Stimulated activated CD8-positive, alpha-beta memory T cell treated with anti-CD3 and anti-CD28 coated beads, Interleukin-15, amount 100 ng/mL, for 48 hours (primary cell): ENCODE results near the gene CHST3.

Experiments
- DNase-seq, 2 donors: peaks; one replicate each; pipeline ENCODE4 v3.0.0-alpha.2; 2020; ENCODE audit warnings: low read depth in 2 of 2

CHST3 gene

DNA sequence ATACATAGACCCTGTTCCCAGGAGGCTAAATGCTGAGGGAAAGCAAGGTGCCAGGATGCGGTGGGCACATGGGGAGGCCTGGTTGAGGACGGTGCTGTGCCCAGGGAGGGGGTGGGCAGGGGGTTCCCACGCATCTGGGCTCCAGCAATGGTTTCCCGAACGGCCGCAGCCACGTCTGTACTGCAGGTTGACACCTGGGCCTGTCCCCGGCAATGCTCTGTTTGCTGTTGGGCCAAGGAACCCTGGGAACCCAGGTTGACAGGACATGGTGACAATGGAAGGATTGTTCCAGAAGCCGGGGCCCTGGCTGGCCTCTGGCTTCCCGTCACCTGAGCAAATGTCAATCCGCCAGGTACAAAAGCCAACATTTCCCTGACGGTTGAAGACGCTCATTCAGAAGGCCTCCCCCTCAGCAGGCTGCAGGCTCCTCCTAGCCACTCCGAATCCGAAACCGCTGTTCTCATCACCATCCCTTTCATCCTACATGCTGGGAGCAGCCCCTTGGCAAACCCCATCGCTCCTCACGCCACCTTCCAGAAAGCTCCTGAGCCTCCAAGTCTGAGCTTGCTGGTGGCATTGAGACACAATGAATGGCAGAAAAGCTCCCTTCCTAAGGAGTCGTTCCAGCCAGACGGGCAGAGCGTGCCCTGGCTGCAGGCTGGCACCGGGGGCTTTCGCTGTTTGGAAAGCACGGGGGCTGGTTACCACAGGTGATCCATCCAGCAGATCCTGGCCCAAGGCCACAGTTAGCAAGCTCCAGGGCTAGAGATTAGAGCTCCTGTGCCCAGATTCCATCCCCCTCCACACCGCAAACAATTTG lies 92.9 kb downstream of the CHST3 start:
- DNase-seq, result no peak

DNA sequence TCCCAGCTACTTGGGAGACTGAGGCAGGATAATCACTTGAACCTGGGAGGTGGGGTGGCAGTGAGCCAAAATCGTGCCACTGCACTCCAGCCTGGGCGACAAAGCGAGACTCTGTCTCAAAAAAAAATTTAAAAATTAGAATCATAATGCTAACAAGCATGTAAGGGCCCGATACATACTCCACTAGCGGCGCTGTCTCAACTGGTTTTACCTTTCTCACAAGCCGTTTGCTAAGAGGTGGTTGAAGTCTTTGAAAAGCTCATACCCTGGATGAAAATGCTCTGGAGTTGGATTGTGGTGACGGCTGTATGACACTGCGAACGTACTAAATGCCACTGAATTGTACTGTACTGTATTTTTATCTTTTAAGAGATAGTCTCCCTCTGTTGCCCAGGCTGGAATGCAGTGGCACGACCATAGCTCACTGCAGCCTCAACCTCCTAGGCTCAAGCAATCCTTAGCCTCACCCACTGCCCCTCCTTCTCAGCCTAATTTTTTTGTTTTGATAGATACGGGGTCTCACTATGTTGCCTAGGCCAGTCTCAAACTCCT lies 94.2 kb downstream of the CHST3 start:
- no peak for DNase-seq

DNA sequence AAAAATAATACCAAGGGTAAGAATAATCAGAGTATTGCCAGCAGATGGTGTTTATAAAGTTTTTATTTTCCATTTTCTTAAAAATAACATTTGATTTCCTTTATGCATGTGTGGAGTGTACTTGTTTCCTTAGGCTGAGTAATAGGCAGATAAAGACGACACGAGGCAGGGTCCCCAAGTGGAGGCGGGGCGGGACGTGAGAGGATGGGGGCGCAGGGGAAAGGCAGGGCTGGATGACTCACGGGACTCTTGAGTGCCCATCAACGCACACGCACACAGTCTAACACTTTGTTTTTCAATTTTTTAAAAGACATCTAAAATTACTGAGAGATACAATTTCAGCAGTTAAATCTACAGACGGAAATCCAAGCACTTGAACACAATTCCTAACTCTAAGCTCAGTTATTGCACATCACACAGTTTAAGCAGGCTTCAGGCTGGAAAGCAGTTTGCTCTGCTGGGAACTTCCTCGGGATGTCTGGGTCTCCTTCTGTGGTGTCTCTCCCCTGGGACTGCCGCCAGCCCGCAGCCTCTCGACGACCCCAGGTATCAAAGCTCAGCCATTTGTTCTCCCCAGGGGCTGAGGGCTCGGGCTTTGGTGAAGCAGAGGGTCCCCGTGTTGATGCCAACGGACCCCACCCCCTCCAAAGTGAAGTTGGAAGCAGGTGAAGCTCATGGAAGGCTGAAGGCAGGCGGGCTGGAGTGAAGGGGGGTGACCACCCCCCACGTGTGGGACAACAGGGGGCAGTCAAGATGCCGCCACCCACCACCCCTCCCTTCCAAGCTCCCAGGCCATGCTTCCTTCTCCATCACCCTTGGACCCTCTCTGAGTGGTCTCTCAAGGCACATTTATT lies 95.0 kb downstream of the CHST3 start:
- no peak for DNase-seq

DNA sequence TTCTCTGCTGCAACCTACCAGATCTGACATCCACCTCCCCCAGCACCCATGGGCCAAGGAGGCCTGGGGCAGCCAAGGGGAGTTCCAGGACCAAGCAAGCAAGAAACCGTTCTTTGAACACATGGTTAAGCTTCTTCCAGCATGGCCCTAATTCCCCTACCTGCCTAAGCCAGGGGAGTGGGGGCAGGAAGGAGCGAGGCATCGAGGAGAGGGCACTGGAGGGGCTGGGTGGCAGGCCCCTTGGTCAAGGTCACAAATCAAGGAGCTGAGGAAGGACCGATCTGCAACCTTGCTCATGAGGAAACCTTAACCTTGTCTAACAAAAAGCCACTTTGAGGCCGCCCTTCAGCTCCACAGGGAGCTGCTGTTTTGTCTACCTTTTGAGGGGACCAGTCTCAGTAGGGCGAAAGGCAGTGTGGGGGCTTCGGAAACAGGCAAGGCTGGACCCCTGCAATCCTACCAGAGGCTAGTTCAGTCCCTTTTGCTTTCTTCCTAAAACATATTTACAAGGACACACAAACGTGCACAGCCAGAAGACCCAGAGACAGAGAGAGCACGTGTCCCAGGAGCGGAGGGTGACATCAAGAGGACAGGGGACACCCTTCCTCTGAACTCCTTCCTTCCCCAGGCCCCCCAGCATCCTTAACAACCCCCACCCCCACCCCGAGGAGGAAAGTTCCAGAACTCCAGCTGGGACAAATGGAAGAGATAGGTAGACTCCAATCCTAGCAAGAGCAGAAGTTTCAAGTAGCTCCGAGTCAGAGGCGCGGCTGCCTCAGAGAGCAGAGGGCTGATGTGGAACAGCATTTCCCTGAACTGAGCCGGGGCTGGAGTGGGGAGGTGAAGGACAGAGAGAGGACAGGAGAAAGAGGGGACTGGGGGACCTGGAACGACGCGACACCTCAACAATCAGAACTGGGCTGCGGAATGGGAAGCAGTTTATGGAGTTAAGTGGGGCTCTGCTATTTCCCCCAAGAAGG lies 95.9 kb downstream of the CHST3 start:
- no peak for DNase-seq

DNA sequence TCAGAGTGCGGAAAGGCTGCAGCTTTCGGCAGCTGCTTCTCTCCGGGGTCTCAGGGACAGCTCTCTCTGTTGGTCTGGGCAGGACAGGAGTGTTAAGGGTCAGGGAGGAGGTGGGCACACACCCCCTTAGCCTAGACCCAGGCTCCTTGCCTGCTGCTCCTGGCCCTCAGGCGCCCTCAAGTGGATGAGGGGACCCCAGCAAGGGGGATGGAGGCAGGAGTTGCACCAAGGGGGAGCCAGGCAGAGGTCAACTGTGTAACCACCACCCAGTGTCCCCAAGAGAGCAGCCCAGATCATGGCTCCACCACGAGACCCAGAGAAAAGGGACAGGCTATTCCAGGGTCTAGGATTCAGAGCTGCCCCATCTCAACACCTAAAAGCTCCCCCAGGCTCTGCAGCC lies 97.3 kb downstream of the CHST3 start:
- no peak for DNase-seq

DNA sequence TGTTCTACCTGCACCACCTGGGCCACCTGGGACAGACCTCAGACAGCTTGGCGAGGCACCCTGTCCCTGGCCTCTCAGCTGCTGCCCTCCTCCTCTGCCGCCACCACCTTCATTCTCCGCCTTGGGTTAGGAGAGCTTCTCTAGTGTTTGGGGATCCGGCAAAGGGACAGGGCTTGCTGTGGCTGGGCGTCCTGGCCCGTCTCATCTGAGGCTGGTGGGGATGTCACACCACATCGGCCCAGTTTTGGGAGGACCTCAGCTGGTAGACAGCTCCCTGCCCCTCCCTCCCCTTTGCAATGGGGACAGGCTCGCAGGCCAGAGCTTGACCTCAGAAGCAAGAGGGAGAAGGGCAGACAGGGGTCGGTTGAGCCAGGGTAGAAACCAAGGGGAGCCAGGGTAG lies 97.7 kb downstream of the CHST3 start:
- DNase-seq, result no peak

DNA sequence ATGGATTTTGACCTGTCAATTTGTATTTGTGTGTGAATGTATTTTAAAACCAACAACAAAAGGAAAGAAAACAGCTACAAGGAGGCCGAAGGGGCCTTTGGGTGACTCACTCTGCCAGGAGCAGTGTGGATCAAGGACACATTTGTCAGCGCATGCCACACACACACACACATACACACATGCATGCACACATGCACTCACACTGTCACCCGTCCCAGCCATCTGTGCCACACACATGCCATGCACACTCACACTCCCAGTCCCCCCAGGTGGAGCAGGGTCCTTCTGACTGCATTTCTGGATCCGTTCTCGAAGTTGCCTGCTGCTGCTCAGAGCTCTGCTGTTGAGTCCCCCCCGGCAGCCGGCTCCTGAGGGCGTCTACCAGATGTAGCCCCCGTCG lies 98.2 kb downstream of the CHST3 start:
- no peak for DNase-seq
